ENCODE results near the gene BICDL2.
"Not testable (repeated sequence)": the region's sequence is repeated elsewhere in the genome, so short reads cannot be mapped to it uniquely, and the experiment has no call there.

GRCh38 chr16:3052571-3053329 is 16.0 kb upstream of the BICDL2 start:
- not testable (repeated sequence) for TF ChIP-seq JUND (IDR thresholded peaks at IDR 0.05; ENCODE audit: low read length)
- TF ChIP-seq, protein P1, sequence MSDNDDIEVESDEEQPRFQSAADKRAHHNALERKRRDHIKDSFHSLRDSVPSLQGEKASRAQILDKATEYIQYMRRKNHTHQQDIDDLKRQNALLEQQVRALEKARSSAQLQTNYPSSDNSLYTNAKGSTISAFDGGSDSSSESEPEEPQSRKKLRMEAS (IDR thresholded peaks at IDR 0.05), result not testable (repeated sequence)

All from H1 (cell line).